ENCODE results near the gene GSTO2.

Gene GSTO2

DNA sequence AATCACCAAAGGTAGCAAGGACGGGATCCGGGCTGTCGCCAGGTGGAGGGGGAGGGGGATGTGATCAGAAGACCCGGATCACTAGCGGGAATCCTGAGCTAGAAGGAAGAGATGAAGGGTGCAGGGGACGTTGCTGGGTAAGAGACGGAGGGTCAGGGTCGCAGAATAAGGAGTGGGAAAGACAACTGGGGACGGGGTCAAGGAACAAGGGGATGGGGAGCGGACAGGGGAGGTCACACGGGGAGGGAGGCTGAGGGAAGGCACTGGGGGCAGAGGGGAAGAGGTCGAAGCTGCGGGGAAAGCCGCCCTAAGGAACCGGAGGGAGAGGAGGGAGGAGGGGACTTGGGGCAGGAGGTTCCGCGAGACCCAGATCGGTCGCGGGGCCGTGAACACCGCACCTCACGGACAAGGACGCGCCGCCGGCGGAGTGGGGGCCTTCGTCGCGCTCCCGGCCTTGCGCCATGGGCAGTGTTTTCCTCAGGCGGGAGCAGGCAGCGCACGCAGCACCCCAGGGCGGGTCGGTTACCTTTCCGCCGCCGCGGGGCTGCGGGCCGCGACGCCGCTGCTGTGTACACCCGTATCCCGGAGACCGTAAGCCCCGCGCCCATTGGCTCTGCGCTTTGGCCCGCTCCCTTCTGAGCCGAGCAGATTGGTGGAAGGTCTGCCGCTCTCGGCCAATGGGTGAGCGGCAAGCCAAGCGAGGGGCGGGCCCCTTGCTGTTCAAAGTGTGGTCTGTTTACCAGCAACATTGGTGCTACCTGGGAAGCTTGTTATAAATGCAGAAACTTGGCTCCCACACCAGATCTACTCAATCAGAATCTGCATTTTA is 37.0 kb upstream of the GSTO2 start, which contains the start of gene CFAP43 (continued):
- TF ChIP-seq ZNF837 (tag by site-specific recombination; IDR thresholded peaks at IDR 0.05) (no peak), ZFP37 (tag by site-specific recombination; IDR thresholded peaks at IDR 0.05) (0 out of 2 replicates have a peak, but pooled peaks have one; percentile 55), ZNF777 (tag by site-specific recombination; IDR thresholded peaks at IDR 0.05; ENCODE audit: borderline replicate concordance) (peak; percentile 32; the same call in 1 of the 2 replicates), ZNF354C (tag by site-specific recombination; IDR thresholded peaks at IDR 0.05; ENCODE audit: borderline replicate concordance, low read depth) (no peak), OSR2 (tag by site-specific recombination; IDR thresholded peaks at IDR 0.05) (peak; percentile 72), ZNF404 (tag by site-specific recombination; IDR thresholded peaks at IDR 0.05) (no peak), ZBTB44 (tag by site-specific recombination; IDR thresholded peaks at IDR 0.05) (no peak), FEZF1 (tag by site-specific recombination; IDR thresholded peaks at IDR 0.05) (no peak), EGR2 (tag by site-specific recombination; IDR thresholded peaks at IDR 0.05; ENCODE audit: low read depth) (no peak), ZNF670 (tag by site-specific recombination; IDR thresholded peaks at IDR 0.05; ENCODE audit: low read depth) (no peak), ZNF600 (tag by site-specific recombination; IDR thresholded peaks at IDR 0.05) (peak; percentile 74), PATZ1 (tag by site-specific recombination; IDR thresholded peaks at IDR 0.05) (peak; percentile 88), ZNF747 (tag by site-specific recombination; IDR thresholded peaks at IDR 0.05) (no peak), BCL11B (tag by site-specific recombination; IDR thresholded peaks at IDR 0.05; ENCODE audit: low read depth) (peak; percentile 68; the same call in 1 of the 2 replicates), RBAK (tag by site-specific recombination; IDR thresholded peaks at IDR 0.05) (no peak), ZNF155 (tag by site-specific recombination; IDR thresholded peaks at IDR 0.05) (no peak), ZNF292 (tag by site-specific recombination; IDR thresholded peaks at IDR 0.05; ENCODE audit: borderline replicate concordance, low read depth) (no peak), ZNF169 (tag by site-specific recombination; IDR thresholded peaks at IDR 0.05) (0 out of 2 replicates have a peak, but pooled peaks have one; percentile 67), HOXA7 (CRISPR knock-in tag; IDR thresholded peaks at IDR 0.05; ENCODE audit: borderline replicate concordance) (no peak), ZNF514 (tag by site-specific recombination; IDR thresholded peaks at IDR 0.05) (no peak), ZEB2 (tag by site-specific recombination; IDR thresholded peaks at IDR 0.05) (0 out of 2 replicates have a peak, but pooled peaks have one; percentile 83), ZNF692 (tag by site-specific recombination; IDR thresholded peaks at IDR 0.05) (peak; percentile 77), ZNF677 (tag by site-specific recombination; IDR thresholded peaks at IDR 0.05) (no peak), KLF8 (tag by site-specific recombination; IDR thresholded peaks at IDR 0.05) (peak; percentile 34; the same call in 1 of the 2 replicates), AEBP2 (tag by site-specific recombination; IDR thresholded peaks at IDR 0.05; ENCODE audit: borderline replicate concordance) (no peak), ZNF658 (tag by site-specific recombination; IDR thresholded peaks at IDR 0.05) (no peak), ZNF768 (tag by site-specific recombination; IDR thresholded peaks at IDR 0.05) (no peak)
- TF ChIP-seq, protein P1, sequence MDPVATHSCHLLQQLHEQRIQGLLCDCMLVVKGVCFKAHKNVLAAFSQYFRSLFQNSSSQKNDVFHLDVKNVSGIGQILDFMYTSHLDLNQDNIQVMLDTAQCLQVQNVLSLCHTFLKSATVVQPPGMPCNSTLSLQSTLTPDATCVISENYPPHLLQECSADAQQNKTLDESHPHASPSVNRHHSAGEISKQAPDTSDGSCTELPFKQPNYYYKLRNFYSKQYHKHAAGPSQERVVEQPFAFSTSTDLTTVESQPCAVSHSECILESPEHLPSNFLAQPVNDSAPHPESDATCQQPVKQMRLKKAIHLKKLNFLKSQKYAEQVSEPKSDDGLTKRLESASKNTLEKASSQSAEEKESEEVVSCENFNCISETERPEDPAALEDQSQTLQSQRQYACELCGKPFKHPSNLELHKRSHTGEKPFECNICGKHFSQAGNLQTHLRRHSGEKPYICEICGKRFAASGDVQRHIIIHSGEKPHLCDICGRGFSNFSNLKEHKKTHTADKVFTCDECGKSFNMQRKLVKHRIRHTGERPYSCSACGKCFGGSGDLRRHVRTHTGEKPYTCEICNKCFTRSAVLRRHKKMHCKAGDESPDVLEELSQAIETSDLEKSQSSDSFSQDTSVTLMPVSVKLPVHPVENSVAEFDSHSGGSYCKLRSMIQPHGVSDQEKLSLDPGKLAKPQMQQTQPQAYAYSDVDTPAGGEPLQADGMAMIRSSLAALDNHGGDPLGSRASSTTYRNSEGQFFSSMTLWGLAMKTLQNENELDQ (tag by site-specific recombination; IDR thresholded peaks at IDR 0.05; ENCODE audit: low read depth): no peak
- TF ChIP-seq, protein P2, sequence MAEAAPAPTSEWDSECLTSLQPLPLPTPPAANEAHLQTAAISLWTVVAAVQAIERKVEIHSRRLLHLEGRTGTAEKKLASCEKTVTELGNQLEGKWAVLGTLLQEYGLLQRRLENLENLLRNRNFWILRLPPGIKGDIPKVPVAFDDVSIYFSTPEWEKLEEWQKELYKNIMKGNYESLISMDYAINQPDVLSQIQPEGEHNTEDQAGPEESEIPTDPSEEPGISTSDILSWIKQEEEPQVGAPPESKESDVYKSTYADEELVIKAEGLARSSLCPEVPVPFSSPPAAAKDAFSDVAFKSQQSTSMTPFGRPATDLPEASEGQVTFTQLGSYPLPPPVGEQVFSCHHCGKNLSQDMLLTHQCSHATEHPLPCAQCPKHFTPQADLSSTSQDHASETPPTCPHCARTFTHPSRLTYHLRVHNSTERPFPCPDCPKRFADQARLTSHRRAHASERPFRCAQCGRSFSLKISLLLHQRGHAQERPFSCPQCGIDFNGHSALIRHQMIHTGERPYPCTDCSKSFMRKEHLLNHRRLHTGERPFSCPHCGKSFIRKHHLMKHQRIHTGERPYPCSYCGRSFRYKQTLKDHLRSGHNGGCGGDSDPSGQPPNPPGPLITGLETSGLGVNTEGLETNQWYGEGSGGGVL (tag by site-specific recombination; IDR thresholded peaks at IDR 0.05): peak; percentile 79
